Spleen (tissue), 11 donors: ENCODE results near the gene ZNF264. TPM values are rescaled to one million over a fixed set of nuclear protein-coding genes. Genes with fewer than 3 reads are reported as not detected.

Experiments
- DNase-seq: peaks from one replicate; pipeline ENCODE4 v3.0.0-alpha.2; 2020
- H3K27ac ChIP-seq, 8 donors: fragments of 200-600 bp; sonication (generic) in 7 of 8; 1 replicate in 4 of 8; 2 replicates in 4 of 8; pipeline versions ENCODE4 v1.5.0 to v1.8.0; 2016 to 2021; ENCODE audit warnings: inconsistent platforms in 4 of 8, mild to moderate bottlenecking in 4 of 8, moderate library complexity in 1 of 8
- H3K27me3 ChIP-seq, 7 donors: fragments of 200-600 bp; sonication (generic) in 6 of 7; replicated peaks in 1 of 7; 1 replicate in 4 of 7; 2 replicates in 3 of 7; pipeline versions ENCODE4 v1.5.0 to v1.8.0; 2016 to 2021; ENCODE audit warnings: inconsistent platforms in 3 of 7, mild to moderate bottlenecking in 1 of 7
- H3K36me3 ChIP-seq, 6 donors: fragments of 200-600 bp; sonication (generic) in 5 of 6; 1 replicate in 4 of 6; 2 replicates in 2 of 6; pipeline versions ENCODE4 v1.5.0 to v1.8.0; 2016 to 2021; ENCODE audit warnings: inconsistent platforms in 2 of 6
- H3K4me1 ChIP-seq, 6 donors: fragments of 200-600 bp; sonication (generic) in 5 of 6; 1 replicate in 3 of 6; 2 replicates in 3 of 6; pipeline versions ENCODE4 v1.5.0 to v1.8.0; 2016 to 2021; ENCODE audit warnings: inconsistent platforms in 3 of 6
- H3K4me3 ChIP-seq, 8 donors: fragments of 200-600 bp; sonication (generic) in 7 of 8; 1 replicate in 4 of 8; 2 replicates in 4 of 8; pipeline versions ENCODE4 v1.5.0 to v1.8.0; 2016 to 2021; ENCODE audit warnings: inconsistent platforms in 4 of 8, mild to moderate bottlenecking in 4 of 8, moderate library complexity in 2 of 8
- H3K9me3 ChIP-seq, 8 donors: fragments of 200-600 bp; sonication (generic) in 7 of 8; 1 replicate in 4 of 8; 2 replicates in 4 of 8; pipeline versions ENCODE4 v1.5.0 to v1.8.0; 2016 to 2021; ENCODE audit warnings: inconsistent platforms in 4 of 8
- POLR2A ChIP-seq, 3 donors: fragments of 450-650 bp; IDR thresholded peaks; one replicate each; pipeline ENCODE4 v1.5.1; 2017; ENCODE audit warnings: antibody characterized with exemption in 3 of 3, mild to moderate bottlenecking in 1 of 3
- POLR2AphosphoS5 ChIP-seq, 3 donors: sonication (generic); formaldehyde crosslinking; IDR thresholded peaks; one replicate each; pipeline ENCODE4 v1.5.1; 2017; ENCODE audit warnings: antibody characterized with exemption in 3 of 3
- WGBS, 5 donors: extraction: QIAGEN DNeasy Blood & Tissue Kit in 3 of 5; methylation state at CpG; one replicate each; pipeline versions ENCODE4 v1.1.5 to v1.1.7; 2013 to 2018; 5-methylcytosine and 5-hydroxymethylcytosine counted together
- intact Hi-C: fragments of 100-400 bp; cut with DNase I; formaldehyde crosslinking; loops from one replicate; pipeline ENCODE4 v1.15.0; 2023; ENCODE audit warnings: low total_unique reads
- polyA plus RNA-seq, 3 donors: library from polyadenylated mRNA; stranded (reverse); fragments of 200-250 nt; gene quantifications; one replicate each; pipeline ENCODE4 v1.2.1, GENCODE V29; 2013
- total RNA-seq, 7 donors: library from RNA; depleted of rRNA in 3 of 7; stranded (reverse); fragments of >200 nt in 3 of 7; fragmentation: NEBNext Ultra II Directional in 4 of 7; extraction: Animal tissue kit (Norgen Biotek cat#: 25700) in 4 of 7; gene quantifications; one replicate each; pipeline versions ENCODE4 v1.1.0 to v1.2.1, GENCODE V29; 2016 to 2021
- TF ChIP-seq, protein P1 (sequence below), 11 experiments: fragments of 200-600 bp in 7 of 11; fragments of 450-650 bp in 4 of 11; sonication (generic) in 4 of 11; IDR thresholded peaks in 8 of 11; conservative IDR thresholded peaks in 3 of 11; 1 replicate in 7 of 11; 2 replicates in 4 of 11; pipeline versions ENCODE4 v1.4.0 to v1.8.0; 2016 to 2021; ENCODE audit warnings: antibody characterized with exemption in 11 of 11, inconsistent platforms in 4 of 11, mild to moderate bottlenecking in 1 of 11
- donor health status: healthy with polysubstance abuse.
- donor health status: DM: no; HTN: no; CAD: no; lungs with moderate emphysema.
- donor health status: DM: no; HTN: no; CAD: no.
- donor health status: Bipolar disorder and iron deficiency.
- donor health status: healthy.
- donor health status: DM: no; HTN: no; CAD: no.
- donor health status: DM: yes; HTN: yes; CAD: no.

ZNF264 gene
- total and polyA plus RNA-seq, 10 donors: 3.8 to 68.9 (median 54.3) TPM

DNA sequence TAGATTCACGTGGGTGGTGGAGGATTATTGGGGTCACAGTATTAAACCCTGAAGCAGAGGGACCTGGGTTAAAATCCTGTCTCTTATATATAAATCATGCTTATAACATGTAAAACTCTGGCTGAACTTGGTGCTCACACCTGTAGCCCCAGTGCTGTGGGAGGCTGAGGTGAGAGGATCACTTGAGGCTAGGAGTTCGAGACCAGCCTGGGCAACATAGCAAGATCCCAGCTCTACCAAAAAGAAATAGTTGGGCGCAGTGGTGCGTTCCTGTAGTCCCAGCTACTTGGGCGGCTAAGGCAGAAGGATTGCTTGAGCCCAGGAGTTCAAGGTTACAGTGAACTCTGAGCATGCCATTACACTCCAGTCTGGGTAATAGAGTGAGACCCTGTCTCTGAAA is 51.5 kb downstream of the ZNF264 start:
- no peaks in the 10 kb centered on the region for H3K27me3 ChIP-seq
- no peaks in the 10 kb centered on the region for H3K9me3 ChIP-seq
- intact Hi-C loops: no loop called here
- H3K4me1 ChIP-seq: peaks cover 11 to 38% (median 25%) of the 10 kb centered on the region in 6 donors
- DNase-seq: no peak
- WGBS, 5 donors: 90 to 94% (median 94%) methylated on average over 5 of the region's 5 CpGs
- H3K4me3 ChIP-seq: no peak overlapping the region
- H3K36me3 ChIP-seq: peaks cover 0 to 46% (median 36%) of the 10 kb centered on the region in 6 donors
- TF ChIP-seq, protein P1, sequence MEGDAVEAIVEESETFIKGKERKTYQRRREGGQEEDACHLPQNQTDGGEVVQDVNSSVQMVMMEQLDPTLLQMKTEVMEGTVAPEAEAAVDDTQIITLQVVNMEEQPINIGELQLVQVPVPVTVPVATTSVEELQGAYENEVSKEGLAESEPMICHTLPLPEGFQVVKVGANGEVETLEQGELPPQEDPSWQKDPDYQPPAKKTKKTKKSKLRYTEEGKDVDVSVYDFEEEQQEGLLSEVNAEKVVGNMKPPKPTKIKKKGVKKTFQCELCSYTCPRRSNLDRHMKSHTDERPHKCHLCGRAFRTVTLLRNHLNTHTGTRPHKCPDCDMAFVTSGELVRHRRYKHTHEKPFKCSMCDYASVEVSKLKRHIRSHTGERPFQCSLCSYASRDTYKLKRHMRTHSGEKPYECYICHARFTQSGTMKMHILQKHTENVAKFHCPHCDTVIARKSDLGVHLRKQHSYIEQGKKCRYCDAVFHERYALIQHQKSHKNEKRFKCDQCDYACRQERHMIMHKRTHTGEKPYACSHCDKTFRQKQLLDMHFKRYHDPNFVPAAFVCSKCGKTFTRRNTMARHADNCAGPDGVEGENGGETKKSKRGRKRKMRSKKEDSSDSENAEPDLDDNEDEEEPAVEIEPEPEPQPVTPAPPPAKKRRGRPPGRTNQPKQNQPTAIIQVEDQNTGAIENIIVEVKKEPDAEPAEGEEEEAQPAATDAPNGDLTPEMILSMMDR (IDR thresholded peaks at IDR 0.05 in 8 of 11, conservative IDR thresholded peaks at IDR 0.05 in 3 of 11): no peak
- no peak for TF ChIP-seq POLR2A (IDR thresholded peaks at IDR 0.05)
- TF ChIP-seq POLR2AphosphoS5 (IDR thresholded peaks at IDR 0.05): no peak
- H3K27ac ChIP-seq: no peak overlapping the region

DNA sequence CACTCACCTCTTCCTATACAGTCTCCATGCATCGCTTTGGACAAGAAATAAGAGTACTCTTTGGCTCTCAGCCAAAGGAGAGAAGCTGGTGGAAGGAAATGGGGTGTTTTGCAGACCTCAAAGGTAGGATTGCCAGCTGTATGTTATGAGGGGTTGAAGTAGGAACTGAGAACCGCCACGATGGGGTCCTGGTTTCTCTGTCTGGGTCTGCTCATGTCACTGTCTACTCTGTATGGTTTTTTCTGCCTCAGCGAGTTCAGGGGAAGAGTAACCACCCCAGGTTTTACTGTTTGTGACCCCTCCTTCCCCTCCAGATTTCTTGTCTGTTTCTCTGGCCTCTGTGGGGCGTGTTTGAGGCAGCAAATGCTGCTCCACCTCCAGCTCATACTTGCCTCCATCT is 53.2 kb downstream of the ZNF264 start:
- Histone ChIP-seq H3K36me3 (peaks cover 0 to 62% (median 51%) of the 10 kb centered on the region in 6 donors), H3K4me1 (peaks cover 11 to 38% (median 25%) of the 10 kb centered on the region in 6 donors), H3K27ac (no peak overlapping the region), H3K27me3 (no peaks in the 10 kb centered on the region), H3K4me3 (no peak overlapping the region), H3K9me3 (no peaks in the 10 kb centered on the region)
- DNase-seq: no peak
- WGBS, 5 donors: 73 to 86% (median 78%) methylated on average over 5 of the region's 5 CpGs
- TF ChIP-seq POLR2AphosphoS5 (IDR thresholded peaks at IDR 0.05) (no peak), POLR2A (IDR thresholded peaks at IDR 0.05) (no peak)
- TF ChIP-seq, protein P1 (IDR thresholded peaks at IDR 0.05 in 8 of 11, conservative IDR thresholded peaks at IDR 0.05 in 3 of 11): no peak
- intact Hi-C loops: no loop called here

DNA sequence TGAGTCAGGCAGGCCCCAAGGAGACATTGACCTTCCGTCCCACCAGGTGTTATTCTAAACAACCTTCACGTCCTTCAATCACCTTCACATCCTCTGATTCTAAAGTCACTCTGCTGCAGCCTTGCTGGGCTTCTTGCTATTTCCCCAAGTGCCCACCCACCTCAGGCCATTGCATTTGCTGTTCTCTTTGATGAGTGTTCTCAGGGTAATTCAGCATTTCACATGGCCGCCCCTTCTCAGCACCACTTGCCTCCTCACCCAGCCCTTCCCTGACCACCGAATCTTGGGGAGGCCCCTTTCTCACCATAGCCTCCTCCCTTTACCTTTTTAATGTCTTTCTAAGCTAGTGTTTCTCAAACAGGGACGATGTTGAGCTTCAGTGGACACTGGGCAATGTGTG is 53.8 kb downstream of the ZNF264 start:
- TF ChIP-seq POLR2A (IDR thresholded peaks at IDR 0.05) (no peak), POLR2AphosphoS5 (IDR thresholded peaks at IDR 0.05) (no peak)
- TF ChIP-seq, protein P1 (IDR thresholded peaks at IDR 0.05 in 8 of 11, conservative IDR thresholded peaks at IDR 0.05 in 3 of 11): no peak
- WGBS, 5 donors: 89 to 93% (median 91%) methylated on average over 5 of the region's 5 CpGs
- Histone ChIP-seq H3K27me3 (no peaks in the 10 kb centered on the region), H3K9me3 (no peaks in the 10 kb centered on the region), H3K4me3 (no peak overlapping the region), H3K4me1 (peaks cover 11 to 34% (median 22%) of the 10 kb centered on the region in 6 donors), H3K36me3 (peaks cover 0 to 66% (median 54%) of the 10 kb centered on the region in 6 donors), H3K27ac (no peak overlapping the region)
- intact Hi-C loops: no loop called here
- no peak for DNase-seq

DNA sequence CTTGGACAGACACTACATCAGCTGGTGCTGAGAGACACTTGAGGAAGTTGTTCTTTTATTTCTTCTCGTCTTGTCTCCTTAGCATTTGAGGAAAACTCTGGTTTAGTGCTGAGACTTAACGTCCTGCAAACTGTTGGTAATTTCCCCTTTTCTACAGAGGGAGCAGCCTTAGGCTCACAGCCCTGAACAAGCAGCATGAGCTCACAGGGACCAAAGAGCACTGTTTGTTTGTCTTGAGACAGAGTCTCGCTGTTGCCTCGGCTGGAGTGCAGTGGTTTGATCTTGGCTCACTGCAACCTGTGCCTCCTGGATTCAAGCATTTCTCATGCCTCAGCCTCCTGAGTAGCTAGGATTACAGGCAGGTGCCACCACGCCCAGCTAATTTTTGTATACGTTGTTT is 54.7 kb downstream of the ZNF264 start:
- peaks cover 0 to 75% (median 62%) of the 10 kb centered on the region in 6 donors for H3K36me3 ChIP-seq
- intact Hi-C loops: no loop called here

More for the DNA sequence above, 54.7 kb downstream of the ZNF264 start:
- DNase-seq: no peak
- Histone ChIP-seq H3K27me3 (no peaks in the 10 kb centered on the region), H3K4me1 (peaks cover 11 to 30% (median 20%) of the 10 kb centered on the region in 6 donors), H3K27ac (no peak overlapping the region), H3K4me3 (no peak overlapping the region), H3K9me3 (no peaks in the 10 kb centered on the region)
- 84 to 90% (median 89%) methylated on average over 6 of the region's 6 CpGs for WGBS, 5 donors
- TF ChIP-seq POLR2A (IDR thresholded peaks at IDR 0.05): no peak
- TF ChIP-seq, protein P1 (IDR thresholded peaks at IDR 0.05 in 8 of 11, conservative IDR thresholded peaks at IDR 0.05 in 3 of 11): no peak
- no peak for TF ChIP-seq POLR2AphosphoS5 (IDR thresholded peaks at IDR 0.05)
